Choroid plexus epithelial cell (primary cell): ENCODE results near the gene LEMD2.

Experiments used
- DNase-seq: peaks from one replicate; pipeline ENCODE4 v3.0.0-alpha.2; 2010; ENCODE audit warnings: low read depth
- H3K4me3 ChIP-seq: 2 replicates; pipeline ENCODE4 v1.5.1; 2011; ENCODE audit warnings: low read depth, mild to moderate bottlenecking, control low read depth, low read length, moderate library complexity
- TF ChIP-seq, protein P1 (sequence below): conservative IDR thresholded peaks from 2 replicates; pipeline ENCODE4 v1.5.1; 2011; ENCODE audit warnings: low read depth, mild to moderate bottlenecking, control low read depth, inconsistent platforms, low read length, moderate library complexity

The LEMD2 gene

GRCh38 chr6:33779895-33780294 is 9.0 kb downstream of the LEMD2 start:
- TF ChIP-seq, protein P1, sequence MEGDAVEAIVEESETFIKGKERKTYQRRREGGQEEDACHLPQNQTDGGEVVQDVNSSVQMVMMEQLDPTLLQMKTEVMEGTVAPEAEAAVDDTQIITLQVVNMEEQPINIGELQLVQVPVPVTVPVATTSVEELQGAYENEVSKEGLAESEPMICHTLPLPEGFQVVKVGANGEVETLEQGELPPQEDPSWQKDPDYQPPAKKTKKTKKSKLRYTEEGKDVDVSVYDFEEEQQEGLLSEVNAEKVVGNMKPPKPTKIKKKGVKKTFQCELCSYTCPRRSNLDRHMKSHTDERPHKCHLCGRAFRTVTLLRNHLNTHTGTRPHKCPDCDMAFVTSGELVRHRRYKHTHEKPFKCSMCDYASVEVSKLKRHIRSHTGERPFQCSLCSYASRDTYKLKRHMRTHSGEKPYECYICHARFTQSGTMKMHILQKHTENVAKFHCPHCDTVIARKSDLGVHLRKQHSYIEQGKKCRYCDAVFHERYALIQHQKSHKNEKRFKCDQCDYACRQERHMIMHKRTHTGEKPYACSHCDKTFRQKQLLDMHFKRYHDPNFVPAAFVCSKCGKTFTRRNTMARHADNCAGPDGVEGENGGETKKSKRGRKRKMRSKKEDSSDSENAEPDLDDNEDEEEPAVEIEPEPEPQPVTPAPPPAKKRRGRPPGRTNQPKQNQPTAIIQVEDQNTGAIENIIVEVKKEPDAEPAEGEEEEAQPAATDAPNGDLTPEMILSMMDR = no peak
- no peak for DNase-seq
- no peak overlapping the region for H3K4me3 ChIP-seq

- no peak overlapping the region for H3K4me3 ChIP-seq
- TF ChIP-seq, protein P1 = peak; percentile 37
- DNase-seq = no peak
Measured at GRCh38 chr6:33779290-33779689, 9.6 kb downstream of the LEMD2 start.

GRCh38 chr6:33778444-33779121 is 10.3 kb downstream of the LEMD2 start:
- TF ChIP-seq, protein P1 = no peak
- no peak for DNase-seq
- H3K4me3 ChIP-seq = no peak overlapping the region

GRCh38 chr6:33777398-33778388 is 11.2 kb downstream of the LEMD2 start:
- no peak overlapping the region for H3K4me3 ChIP-seq
- no peak for DNase-seq
- TF ChIP-seq, protein P1 = no peak

GRCh38 chr6:33776764-33777163 is 12.2 kb downstream of the LEMD2 start:
- no peak for DNase-seq
- TF ChIP-seq, protein P1 = no peak
- no peak overlapping the region for H3K4me3 ChIP-seq

- TF ChIP-seq, protein P1 = no peak
- DNase-seq = no peak
Measured at GRCh38 chr6:33776186-33776585, 12.7 kb downstream of the LEMD2 start.

More at GRCh38 chr6:33776186-33776585, 12.7 kb downstream of the LEMD2 start:
- H3K4me3 ChIP-seq = no peak overlapping the region
